Activated CD4-positive, alpha-beta T cell treated with anti-CD3 and anti-CD28 coated beads, Interleukin-2, amount 50 U/mL, for 1 hour (primary cell): Measurements from ENCODE around the gene PSMB9.

ENCODE experiments used
- DNase-seq: peaks from one replicate; pipeline ENCODE4 v3.0.0-alpha.2; 2020

The PSMB9 gene

GRCh38 chr6:32840604-32841246, 13.3 kb upstream of the PSMB9 start:
- no peak for DNase-seq

GRCh38 chr6:32842021-32842650, 11.9 kb upstream of the PSMB9 start:
- DNase-seq, result no peak

GRCh38 chr6:32842690-32843089, 11.3 kb upstream of the PSMB9 start:
- DNase-seq, result no peak

- no peak for DNase-seq
Measured at GRCh38 chr6:32843331-32843978, 10.5 kb upstream of the PSMB9 start.

GRCh38 chr6:32843979-32844838, 9.8 kb upstream of the PSMB9 start, which contains the start of gene PSMB8:
Gene PSMB8 (minus strand): TSS chr6:32844047. CDS start chr6:32843996, 51 bp downstream.
- peak; percentile 99 for DNase-seq

GRCh38 chr6:32844839-32845383, 9.1 kb upstream of the PSMB9 start:
- DNase-seq, result peak; percentile 21

GRCh38 chr6:32845384-32845884, 8.6 kb upstream of the PSMB9 start:
- DNase-seq, result peak; percentile 41

- DNase-seq, result no peak
Measured at GRCh38 chr6:32847004-32847403, 7.0 kb upstream of the PSMB9 start.

GRCh38 chr6:32847795-32848194, 6.2 kb upstream of the PSMB9 start:
- DNase-seq, result no peak

GRCh38 chr6:32849126-32849525, 4.9 kb upstream of the PSMB9 start:
- no peak for DNase-seq

GRCh38 chr6:32851025-32851424, 3.0 kb upstream of the PSMB9 start:
- DNase-seq, result no peak

GRCh38 chr6:32852018-32852843, 1.8 kb upstream of the PSMB9 start:
- DNase-seq, result no peak

- peak; percentile 59 for DNase-seq
Measured at GRCh38 chr6:32852844-32853540, 1.0 kb upstream of the PSMB9 start.

GRCh38 chr6:32854376-32855178, 585 bp downstream of the PSMB9 start:
- peak; percentile 43 for DNase-seq

- no peak for DNase-seq
Measured at GRCh38 chr6:32855467-32856174, 1.6 kb downstream of the PSMB9 start.

GRCh38 chr6:32857156-32857891, 3.3 kb downstream of the PSMB9 start:
- DNase-seq, result no peak

GRCh38 chr6:32858194-32858593, 4.2 kb downstream of the PSMB9 start:
- no peak for DNase-seq

GRCh38 chr6:32860674-32861073, 6.7 kb downstream of the PSMB9 start:
- no peak for DNase-seq

GRCh38 chr6:32862725-32863124, 8.7 kb downstream of the PSMB9 start:
- DNase-seq, result no peak
